SHP77 treated with DMSO at 0.1 percent for 48 hours (cell line): ENCODE measurements around the gene TBCK.

Experiments used
- DNase-seq: peaks from one replicate; lab custom pipeline; 2025; lab: John Stamatoyannopoulos, UW

TBCK gene

DNA sequence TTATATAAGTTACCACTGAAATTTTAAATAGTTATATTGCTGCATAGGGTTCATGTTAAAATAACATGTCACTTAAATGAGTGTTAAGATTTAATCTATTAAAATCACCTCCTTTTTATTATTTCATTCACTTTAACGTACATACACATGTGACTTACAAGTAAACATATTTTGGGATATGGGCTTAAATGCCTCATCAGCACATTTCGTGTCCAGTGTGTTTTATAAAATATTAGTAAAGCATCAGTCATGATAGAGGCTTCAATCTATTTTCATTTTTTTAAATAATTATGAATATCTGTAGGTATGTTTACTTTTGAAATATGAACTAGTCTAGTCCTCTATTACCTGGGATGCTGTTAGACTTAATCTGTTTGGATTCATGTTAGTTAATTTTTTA lies 277.1 kb downstream of the TBCK start:
- DNase-seq: no peak

DNA sequence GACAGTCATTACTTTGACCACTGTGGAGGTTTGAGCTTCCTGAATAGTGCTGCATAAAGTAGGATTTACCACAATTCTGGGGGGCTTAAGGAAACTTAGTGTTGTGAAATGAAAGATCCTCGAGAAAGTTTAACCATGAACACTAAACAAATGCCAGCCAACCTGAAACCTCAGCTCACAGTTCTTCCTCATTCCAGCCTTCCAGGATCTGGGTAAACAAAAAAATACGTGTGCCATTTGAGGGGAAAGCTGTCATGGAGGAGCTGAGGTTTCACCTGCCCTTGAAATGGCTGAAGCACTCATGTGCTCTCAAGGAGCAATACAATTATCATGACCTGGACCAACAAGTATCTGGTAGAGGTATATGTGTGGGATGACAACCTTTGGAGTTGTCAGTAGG lies 278.0 kb downstream of the TBCK start:
- no peak for DNase-seq

DNA sequence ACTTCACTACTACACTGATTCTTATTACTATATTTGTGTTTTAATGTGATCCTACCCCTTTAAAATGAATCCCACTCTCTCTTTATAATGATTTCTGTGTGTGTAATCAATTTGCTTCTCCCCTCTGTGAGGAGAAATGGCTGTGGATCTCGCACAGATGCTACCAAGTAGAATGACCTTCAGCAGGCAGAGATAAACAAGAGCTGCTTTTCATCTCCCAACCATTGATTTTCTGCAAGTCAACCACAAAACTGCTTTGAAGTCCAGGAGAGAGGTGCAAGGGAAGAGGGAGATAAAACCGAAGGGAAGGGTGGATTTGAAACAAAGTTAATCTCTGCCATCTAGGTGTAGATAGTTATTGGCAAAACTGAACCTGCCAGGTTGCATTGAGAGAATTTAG lies 279.2 kb downstream of the TBCK start:
- DNase-seq: no peak

DNA sequence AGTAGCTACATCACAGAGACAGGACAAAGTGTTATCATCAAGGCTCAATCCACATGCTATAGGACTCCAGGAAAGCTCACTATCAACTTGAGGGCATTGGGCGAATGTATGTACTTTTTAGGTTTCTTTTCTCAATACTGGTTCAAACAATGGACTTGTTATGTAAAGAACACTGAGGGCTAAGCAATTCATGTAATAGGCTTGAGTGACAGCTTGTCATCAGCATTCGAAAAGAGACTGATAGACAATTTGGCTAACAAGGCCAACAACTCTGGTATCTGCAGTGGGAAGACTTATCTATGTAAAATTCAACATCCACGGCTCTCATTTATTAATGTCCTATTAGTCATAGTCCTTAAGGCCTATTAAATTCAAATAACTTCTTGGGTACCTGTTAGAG lies 279.7 kb downstream of the TBCK start:
- no peak for DNase-seq

DNA sequence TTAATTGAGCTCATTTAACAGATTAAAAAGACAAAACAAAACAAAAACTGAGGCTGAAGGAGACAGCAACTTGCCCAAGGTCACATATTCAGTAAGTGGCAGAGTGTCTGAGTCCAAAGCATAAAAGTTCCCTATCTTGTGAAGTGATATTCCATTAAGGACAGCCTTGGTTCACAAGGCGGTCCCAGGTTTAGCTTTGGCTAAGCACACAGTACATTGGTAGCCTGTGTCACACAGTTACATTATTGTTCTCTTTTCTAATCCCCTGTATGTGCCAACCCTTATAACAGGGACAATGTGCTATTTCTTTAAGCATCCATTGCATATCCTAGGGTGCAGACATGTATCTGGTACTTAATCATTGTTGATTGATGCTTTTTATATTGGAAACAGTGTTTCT lies 280.8 kb downstream of the TBCK start:
- DNase-seq: no peak

DNA sequence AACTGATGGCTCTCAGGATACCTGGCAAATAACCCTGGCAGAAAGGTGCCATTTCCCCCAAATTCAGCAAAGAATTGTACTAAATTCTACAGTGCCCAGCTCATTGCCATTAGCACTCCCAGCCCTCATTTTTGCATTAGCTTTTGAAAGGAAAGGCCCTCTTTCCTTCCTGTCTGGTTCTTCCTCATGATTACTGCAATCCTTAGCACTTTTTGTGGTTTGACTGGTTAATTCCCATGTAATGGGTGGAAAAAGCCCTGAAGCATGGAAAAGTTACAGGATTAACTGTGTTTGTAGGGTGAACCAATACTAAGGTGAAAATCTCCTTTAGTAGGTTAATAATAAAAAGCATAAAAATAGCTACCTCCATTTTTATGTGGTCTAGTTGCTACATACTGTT lies 281.3 kb downstream of the TBCK start:
- DNase-seq: no peak

DNA sequence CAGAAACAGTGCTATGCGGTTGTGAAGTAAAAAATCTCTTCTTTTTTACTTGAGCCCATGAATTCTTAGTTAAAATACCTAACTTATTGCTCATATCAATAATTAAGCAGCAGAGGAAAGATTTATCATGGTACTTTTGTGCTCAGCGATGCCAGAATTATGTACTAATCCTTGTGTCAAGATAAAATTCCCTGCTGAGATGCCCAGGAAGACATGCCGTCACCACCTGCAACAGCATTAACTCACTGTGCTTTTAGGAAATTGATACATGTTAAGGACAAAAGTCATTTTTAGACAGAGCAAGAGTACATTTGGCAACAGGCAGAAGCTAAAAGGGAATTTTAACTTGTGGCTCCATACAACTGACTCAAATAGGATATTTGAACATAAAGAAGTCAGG lies 281.8 kb downstream of the TBCK start:
- DNase-seq: no peak

DNA sequence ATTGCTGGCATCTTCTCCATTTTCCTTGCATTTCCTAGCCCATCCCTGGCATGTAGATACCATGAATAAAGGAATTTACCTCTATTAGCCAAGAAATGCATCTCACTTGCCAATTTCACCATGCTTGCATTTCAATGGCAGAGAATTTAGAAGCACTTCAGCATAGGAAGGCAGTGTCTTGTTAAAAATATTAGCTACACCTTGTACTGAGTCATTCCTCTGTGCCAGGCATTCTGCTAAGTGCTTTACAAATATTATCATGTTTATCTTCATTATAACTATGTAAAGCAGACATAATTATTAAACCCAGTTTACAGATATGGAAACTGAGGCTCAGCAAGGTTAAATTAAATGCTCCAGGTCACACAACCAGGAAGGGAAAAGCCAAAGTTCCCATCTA lies 282.5 kb downstream of the TBCK start:
- no peak for DNase-seq

DNA sequence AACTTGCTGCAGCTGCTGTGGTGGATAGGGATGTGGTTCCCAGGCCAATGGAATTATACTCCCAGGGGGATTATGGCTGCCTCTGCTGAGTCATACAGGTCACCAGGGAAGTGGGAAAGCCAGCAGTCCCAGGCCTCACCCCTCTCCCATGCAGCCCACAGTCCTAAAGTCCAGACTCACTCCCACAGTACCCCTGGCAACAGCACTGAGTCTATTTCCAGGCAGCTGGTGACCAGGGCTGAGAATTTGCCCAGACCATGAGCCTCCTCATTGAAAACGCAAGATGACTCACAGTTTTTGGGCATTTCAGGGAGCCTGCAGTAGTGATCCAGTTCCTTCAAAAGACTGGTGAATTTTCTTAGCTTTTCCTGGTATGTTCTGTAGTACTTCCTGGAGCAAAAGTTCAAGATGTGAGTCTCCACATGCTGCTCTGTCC lies 283.1 kb downstream of the TBCK start:
- no peak for DNase-seq

DNA sequence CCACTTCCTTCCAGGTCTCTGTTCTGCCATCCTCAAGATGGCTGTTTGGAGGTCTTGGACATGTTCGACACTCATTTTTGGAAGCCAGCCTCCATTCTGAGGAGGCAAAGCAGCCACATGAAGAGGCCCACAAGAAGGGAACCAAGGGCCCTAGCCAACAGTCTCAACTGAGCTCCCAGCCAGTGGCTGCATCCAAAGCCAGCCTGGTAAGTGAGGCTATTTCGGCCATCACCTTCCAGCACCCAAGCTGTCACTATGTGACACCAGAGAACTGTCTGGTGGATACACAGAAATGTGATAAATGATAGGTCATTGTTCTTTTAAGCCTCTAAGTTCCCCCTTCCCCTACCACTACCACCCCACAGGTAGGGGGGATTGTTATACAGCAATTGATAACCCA lies 293.6 kb downstream of the TBCK start:
- DNase-seq: no peak

DNA sequence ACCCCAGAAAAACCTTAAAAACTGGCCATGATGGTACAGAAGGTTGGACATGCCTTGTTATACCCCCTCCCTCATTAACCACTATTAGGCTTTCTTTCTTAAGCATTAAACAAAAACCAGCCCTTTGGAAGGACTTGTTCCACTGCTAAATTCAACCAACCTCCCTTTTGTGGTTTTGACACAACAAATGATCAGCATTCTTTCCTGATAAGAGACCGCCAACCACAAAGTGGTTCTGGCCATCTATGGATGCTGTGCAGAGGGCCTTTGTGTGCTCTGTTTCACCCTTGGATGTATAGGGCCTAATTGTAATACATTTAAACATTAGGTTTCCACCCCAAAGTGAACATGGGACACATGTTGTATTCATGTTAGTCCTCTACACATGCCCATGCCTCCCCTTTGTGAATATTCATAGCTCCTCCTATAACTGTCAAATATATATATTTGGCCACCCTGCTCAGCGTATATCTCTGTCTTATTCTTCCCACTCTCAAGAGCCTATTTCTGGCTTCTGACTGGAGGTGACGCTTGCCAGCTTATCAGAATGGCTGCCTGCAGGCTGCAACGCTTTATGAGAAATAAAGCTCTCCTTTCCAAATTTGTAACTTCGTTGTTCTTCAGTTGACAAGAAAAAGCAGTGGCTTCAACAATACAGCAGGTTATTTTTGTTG lies 294.1 kb downstream of the TBCK start:
- no peak for DNase-seq

DNA sequence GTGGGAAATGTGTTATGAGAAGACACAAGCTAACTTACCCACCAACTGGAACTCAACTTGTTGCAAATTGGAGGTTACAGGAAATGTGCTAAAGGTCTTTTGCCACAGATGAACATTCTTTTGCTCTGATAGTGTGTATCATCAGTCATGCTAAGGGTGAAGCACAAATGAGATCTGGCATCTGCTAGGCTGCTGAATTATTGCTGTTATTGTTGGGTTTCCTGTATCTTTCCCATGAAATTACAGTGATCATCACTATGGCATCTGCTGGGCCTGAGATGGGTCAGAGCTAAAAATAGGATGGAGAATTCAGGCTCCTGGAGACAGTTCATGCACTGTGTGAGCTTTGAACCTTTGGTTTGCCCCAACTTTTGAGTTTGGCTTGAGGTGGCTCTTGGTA lies 296.2 kb downstream of the TBCK start:
- no peak for DNase-seq

DNA sequence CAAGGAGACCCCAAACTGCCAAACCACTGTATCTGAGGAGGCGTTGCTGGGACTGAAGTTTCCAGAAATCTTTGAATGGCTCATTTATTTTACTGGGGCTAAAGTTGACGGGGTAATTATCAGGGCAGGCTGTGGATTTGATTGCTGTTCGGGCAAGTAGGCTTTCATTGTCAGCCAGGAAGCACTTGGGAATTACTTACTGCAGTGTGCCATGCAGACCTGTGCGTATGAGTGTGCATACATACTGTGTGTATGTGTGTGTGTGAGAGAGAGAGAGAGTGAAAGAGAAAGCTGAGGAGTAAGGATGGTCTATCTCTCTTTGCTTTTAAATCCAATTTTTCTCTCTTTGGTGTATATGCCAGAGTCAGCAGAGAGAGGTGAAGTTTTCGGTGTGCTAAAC lies 298.0 kb downstream of the TBCK start:
- DNase-seq: no peak

DNA sequence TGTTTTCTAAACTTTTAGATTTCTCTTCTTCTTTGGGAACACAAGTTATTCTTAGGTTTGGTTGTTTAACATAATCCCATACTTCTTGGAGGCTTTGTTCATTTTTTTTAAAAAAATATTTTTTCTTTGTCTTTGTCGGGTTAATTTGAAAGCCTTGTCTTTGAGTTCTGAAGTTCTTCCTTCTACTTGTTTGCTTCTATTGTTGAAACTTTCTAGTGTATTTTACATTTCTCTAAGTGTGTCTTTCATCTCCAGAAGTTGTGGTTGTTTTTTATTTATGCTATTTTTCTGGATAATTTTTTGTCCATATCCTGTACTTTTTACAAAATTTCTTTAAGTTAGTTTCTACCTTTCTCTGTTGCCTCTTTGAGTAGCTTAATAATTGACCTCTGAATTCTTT lies 304.6 kb downstream of the TBCK start:
- no peak for DNase-seq

DNA sequence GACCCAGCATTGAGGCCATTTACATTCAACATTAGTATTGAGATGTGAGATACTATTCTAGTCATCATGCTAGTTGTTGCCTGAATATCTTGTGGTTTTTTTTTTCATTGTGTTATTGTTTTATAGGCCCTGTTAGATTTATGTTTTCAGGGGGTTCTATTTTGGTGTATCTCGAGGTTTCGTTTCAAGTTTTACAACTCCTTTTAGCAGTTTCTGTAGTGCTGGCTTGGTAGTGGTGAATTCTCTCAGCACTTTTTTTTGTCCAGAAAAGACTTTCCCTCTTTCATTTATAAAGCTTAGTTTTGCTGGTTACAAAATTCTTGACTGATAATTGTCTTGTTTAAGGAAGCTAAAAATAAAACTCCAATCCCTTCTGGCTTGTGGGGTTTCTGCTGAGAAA lies 305.2 kb downstream of the TBCK start:
- no peak for DNase-seq

DNA sequence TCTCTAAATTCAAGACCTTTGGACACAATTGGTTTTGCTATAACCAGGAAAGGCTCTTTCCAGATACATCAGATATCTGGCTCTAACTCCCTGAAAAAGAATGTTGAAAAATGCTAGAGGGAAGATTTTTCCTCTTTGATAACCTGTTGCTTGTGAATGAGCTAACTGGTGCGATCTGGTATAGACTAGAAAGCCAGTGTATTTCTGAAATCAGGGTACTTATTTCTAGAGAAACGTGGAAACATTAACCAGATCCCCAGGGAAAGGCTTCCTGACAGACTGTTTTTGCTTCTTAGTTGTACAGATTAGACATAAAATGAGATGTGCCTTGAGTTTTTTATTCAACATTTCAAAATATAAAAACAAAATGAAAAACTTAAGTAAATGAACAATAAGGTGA lies 313.0 kb downstream of the TBCK start:
- DNase-seq: no peak

DNA sequence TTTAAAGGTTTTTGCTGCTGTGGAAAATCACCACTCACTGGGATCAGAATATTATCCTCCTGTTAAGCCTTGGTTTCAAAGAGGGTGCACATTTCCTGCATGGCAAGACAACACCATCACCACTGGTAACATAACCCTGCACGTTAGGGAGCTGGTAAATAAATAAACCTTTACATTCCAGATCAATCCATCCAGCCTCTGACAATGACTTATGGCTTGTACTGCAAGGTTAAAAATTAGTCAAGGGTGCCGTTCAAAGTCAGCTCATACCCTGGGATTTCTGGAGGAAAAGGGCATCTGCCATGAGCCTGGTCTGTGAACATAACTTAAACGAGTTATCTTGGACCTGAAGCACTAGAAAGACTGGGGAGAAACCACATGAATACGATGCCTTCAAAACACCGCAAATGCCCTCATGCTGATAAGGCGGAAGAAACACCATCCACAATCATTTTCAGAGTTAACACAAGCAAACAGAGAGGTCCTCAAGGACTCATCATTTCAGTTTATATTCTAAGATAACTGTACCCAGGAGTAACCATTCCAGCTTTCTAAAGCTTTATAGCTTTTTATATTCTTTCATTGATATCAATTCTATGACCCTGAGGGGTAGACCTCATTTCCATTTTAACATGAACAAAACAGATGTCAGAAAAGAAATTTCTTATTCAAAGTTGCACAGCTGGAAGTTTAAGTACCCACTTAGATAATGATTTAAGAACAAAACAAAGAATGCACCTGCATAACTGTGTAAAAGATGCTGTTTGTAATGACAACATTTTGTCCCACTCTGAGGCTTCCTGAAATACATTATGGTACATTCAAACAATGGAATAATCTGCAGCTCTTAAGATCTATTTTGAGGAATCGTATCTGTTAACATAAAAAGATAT lies 317.6 kb downstream of the TBCK start:
- no peak for DNase-seq

DNA sequence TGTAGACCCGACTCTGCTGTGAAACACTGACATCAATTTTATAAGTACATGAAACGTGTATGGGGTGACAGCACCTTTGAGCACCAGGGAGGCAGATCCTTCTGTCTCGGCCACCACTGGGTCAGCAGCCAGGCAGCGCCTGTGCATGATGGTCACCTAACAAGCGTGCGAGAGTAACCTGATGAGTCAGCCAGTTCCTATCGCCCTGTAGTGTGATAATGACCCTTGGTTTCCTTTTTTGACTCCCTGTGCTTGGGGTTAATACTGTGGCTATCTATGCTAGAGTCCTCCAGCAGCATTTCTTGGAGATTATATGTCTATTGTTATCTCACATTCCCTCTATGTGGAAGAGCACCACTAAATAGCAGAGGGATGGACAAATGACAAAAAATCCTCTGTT lies 319.2 kb downstream of the TBCK start:
- no peak for DNase-seq

DNA sequence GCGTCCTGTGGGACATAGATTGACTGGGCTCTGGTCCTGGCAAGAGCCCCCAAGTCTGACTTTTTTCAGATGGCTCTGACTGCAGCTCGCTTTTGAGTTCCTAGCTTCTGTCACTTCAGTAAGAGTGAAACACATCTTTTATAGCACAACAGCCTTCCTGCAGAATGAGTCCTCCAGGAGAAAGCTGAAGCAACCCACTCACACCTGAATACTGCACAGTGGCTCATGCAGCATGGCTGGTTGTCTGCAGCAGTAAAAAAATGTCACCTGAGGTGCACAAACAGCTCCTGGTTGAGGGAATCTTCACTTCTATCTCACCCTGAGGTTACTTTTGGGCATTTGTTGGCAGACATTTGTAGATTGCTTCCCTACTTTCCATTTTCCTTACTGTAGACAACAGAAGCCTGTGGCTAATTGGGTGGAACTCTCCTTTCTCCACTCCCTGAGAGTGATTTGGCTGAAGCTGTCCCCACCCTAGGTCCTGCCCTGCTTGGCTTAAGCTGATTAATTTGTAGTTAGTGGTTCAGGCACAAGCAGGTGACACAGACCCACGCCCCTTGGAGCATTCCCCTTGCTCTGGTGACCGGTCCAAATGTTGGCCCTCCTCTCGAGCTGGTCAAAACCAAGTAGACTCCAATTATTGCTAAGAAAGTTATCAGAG lies 321.0 kb downstream of the TBCK start:
- no peak for DNase-seq

DNA sequence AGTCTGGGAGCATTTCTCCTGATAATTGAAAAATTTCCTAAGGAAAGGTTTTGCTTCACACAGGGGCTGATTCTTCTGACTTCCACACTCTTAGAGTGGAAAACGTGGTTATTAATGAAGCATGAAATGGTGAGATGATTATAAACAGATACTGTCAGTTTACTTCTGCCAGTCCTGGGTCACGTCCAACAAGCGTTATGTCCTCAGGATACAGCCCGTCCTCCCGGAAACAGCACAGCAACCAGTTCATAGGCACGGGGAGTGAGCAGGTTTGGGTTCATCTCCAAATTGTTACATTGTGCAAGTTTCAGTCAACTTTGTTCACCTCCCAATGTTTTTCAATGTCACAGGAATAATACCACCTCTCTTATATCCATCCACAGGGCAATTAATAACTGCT lies 321.9 kb downstream of the TBCK start:
- no peak for DNase-seq

DNA sequence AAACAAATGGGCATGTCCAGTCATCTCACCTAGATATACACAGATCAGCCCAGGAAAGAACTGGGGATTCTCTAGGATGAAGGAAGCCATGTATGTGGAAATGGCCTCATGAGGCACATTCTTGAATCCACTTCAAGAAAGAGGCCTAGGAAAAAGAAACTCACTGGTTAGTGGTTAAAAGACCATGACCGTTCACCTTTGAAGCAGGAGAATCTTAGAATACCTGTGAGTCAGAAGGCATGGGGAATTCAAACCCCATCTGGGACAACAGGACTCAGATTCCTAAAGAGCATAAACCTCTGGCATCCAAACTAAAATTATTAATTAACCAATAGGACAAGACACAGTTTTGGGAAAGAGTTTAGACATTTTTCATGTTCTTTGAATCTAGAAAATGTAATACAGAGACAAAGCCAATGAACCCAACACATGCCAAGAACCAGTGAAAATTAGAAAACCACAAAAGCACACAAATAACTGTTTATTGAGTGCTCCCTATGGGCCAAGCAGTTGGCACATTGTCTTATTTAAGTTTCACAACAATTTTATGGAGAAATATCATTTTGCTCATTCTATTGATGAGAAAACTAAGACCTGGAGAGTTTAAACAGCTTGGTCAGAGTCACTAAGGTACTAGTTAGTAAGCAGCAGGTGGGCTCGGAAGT lies 323.2 kb downstream of the TBCK start:
- DNase-seq: no peak

DNA sequence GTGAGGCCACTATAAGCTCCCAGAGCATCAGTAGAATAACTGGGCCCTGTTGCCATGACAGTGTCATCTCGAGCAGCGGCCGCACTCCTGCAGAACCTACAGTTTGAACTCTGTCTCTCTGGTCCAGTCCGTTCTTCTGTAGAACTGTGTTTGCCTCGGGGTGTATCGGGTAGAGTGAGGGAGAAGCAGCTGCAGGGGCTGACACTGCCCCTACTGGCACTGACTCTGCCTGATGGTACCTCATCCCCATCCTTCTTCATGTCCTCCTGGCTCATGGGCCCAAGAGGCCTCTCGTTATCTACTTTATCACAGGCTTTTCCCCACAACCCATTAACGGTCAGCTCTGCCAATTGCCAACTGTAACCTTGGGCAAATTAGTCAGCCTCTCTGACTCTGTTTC lies 324.3 kb downstream of the TBCK start:
- no peak for DNase-seq
